Right lobe of liver (tissue), 6 donors: ENCODE data around the gene FAM9C. TPM values are rescaled to one million over a fixed set of nuclear protein-coding genes. Genes with fewer than 3 reads are reported as not detected.
A peak's percentile ranks its signal among the peaks of the same experiment; 100 is the strongest.

ENCODE experiments used
- ATAC-seq, 4 donors: fragments of 200-7000 bp; cut with Tn5 transposase; one replicate each; pipeline ENCODE4 v1.9.1; 2020; ENCODE audit warnings: mild to moderate bottlenecking in 4 of 4, moderate library complexity in 4 of 4
- DNase-seq, 3 donors: peaks; one replicate each; pipeline ENCODE4 v3.0.0-alpha.2; 2020
- H3K27ac ChIP-seq, 3 donors: fragments of 200-600 bp; one replicate each; pipeline ENCODE4 v1.8.0; 2022
- H3K27me3 ChIP-seq, 2 donors: fragments of 200-600 bp; one replicate each; pipeline ENCODE4 v1.8.0; 2022
- H3K36me3 ChIP-seq, 4 donors: fragments of 200-600 bp; sonication (generic) in 1 of 4; one replicate each; pipeline versions ENCODE4 v1.5.1 to v1.8.0; 2017 to 2022; ENCODE audit warnings: control low read depth in 1 of 4
- H3K4me1 ChIP-seq, 4 donors: fragments of 200-600 bp; sonication (generic) in 1 of 4; one replicate each; pipeline versions ENCODE4 v1.5.1 to v1.8.0; 2017 to 2022; ENCODE audit warnings: control low read depth in 1 of 4
- H3K4me3 ChIP-seq, 3 donors: fragments of 200-600 bp; one replicate each; pipeline ENCODE4 v1.8.0; 2022
- H3K9me3 ChIP-seq, 4 donors: fragments of 200-600 bp; sonication (generic) in 1 of 4; one replicate each; pipeline versions ENCODE4 v1.5.1 to v1.8.0; 2017 to 2022; ENCODE audit warnings: control low read depth in 1 of 4
- CTCF ChIP-seq, 4 donors: fragments of 200-600 bp in 3 of 4; fragments of 450-650 bp in 1 of 4; IDR thresholded peaks; one replicate each; pipeline versions ENCODE4 v1.5.1 to v1.8.0; 2016 to 2022; ENCODE audit warnings: antibody characterized with exemption in 4 of 4, mild to moderate bottlenecking in 2 of 4
- POLR2A ChIP-seq: fragments of 450-650 bp; IDR thresholded peaks from one replicate; pipeline ENCODE4 v1.6.1; 2017; ENCODE audit warnings: antibody characterized with exemption, mild to moderate bottlenecking
- WGBS: methylation state at CpG from one replicate; pipeline ENCODE4 v1.1.6; 2018; ENCODE audit warnings: low coverage, low lambda C conversion rate; ENCODE audit not compliant: insufficient coverage; ENCODE audit errors: missing lambda C conversion rate; 5-methylcytosine and 5-hydroxymethylcytosine counted together
- intact Hi-C, 2 donors: fragments of 100-400 bp; cut with DNase I; formaldehyde crosslinking; loops; one replicate each; pipeline versions ENCODE4 v1.11.2 to v1.14.1; 2022
- total RNA-seq, 6 experiments: library from RNA; depleted of rRNA in 2 of 6; stranded (reverse); fragments of >200 nt in 2 of 6; fragmentation: NEBNext Ultra II Directional in 3 of 6; extraction: Animal tissue kit (Norgen Biotek cat#: 25700) in 3 of 6; gene quantifications; one replicate each; pipeline versions ENCODE4 v1.1.0 to v1.2.4, GENCODE V29; 2016 to 2023
- donor health status: DM: no; HTN: yes; CAD: no.
- donor health status: DM: no; HTN: no; CAD: no.
- donor health status: DM: no; HTN: no; CAD: no.
- donor health status: DM: no; HTN: yes; CAD: no.
- donor health status: DM: no; HTN: yes; CAD: no.

FAM9C gene
- total RNA-seq, 6 experiments from 2014 or later: not detected

GRCh38 chrX:13081395-13082205, 37.2 kb upstream of the FAM9C start:
- no peaks in the 10 kb centered on the region for H3K4me1 ChIP-seq
- intact Hi-C loops: no loop called here
- ATAC-seq (peak in 2 of 4 donors; percentile 23 to 29), DNase-seq (no peak)
- H3K27ac ChIP-seq: peak overlapping the region in 1 of 3 donors; percentile 15
- no peaks in the 10 kb centered on the region for H3K36me3 ChIP-seq
- TF ChIP-seq CTCF (IDR thresholded peaks at IDR 0.05) (no peak), POLR2A (no peak)
- H3K27me3 ChIP-seq: no peaks in the 10 kb centered on the region
- H3K9me3 ChIP-seq: no peaks in the 10 kb centered on the region
- WGBS: 40% methylated on average over 6 of the region's 6 CpGs
- H3K4me3 ChIP-seq: no peak overlapping the region

- intact Hi-C loops: no loop called here
- Histone ChIP-seq H3K4me3 (no peak overlapping the region), H3K36me3 (no peaks in the 10 kb centered on the region), H3K4me1 (no peaks in the 10 kb centered on the region), H3K27me3 (no peaks in the 10 kb centered on the region), H3K27ac (no peak overlapping the region), H3K9me3 (no peaks in the 10 kb centered on the region)
- 80% methylated on average over 4 of the region's 4 CpGs for WGBS
- TF ChIP-seq CTCF (IDR thresholded peaks at IDR 0.05): no peak
- ATAC-seq: no peak
- DNase-seq: no peak
Observed at GRCh38 chrX:13080128-13080795, 35.8 kb upstream of the FAM9C start.

- TF ChIP-seq CTCF (IDR thresholded peaks at IDR 0.05) (no peak), POLR2A (no peak)
- Histone ChIP-seq H3K4me1 (no peaks in the 10 kb centered on the region), H3K27ac (peak overlapping the region in 1 of 3 donors; percentile 57), H3K36me3 (no peaks in the 10 kb centered on the region), H3K27me3 (no peaks in the 10 kb centered on the region), H3K9me3 (no peaks in the 10 kb centered on the region), H3K4me3 (no peak overlapping the region)
- ATAC-seq (peak; percentile 45 to 64 (median 61)), DNase-seq (no peak)
- intact Hi-C loops: no loop called here
- 54% methylated on average over 10 of the region's 10 CpGs for WGBS
Observed at GRCh38 chrX:13078739-13079444, 34.5 kb upstream of the FAM9C start.

- H3K27me3 ChIP-seq: no peaks in the 10 kb centered on the region
- WGBS: 67% methylated on average over 1 of the region's 2 CpGs
- no peaks in the 10 kb centered on the region for H3K4me1 ChIP-seq
- H3K4me3 ChIP-seq: no peak overlapping the region
- H3K9me3 ChIP-seq: no peaks in the 10 kb centered on the region
- no peak for TF ChIP-seq CTCF (IDR thresholded peaks at IDR 0.05)
- TF ChIP-seq POLR2A: no peak
- ATAC-seq: peak in 1 of 4 donors; percentile 27
- no peaks in the 10 kb centered on the region for H3K36me3 ChIP-seq
- no peak overlapping the region for H3K27ac ChIP-seq
- intact Hi-C loops: no loop called here
- no peak for DNase-seq
Observed at GRCh38 chrX:13077168-13077567, 32.7 kb upstream of the FAM9C start.
